Thyroid gland (tissue), 4 donors: ENCODE measurements around the gene SUPT3H. TPM values are rescaled to one million over a fixed set of nuclear protein-coding genes. Genes with fewer than 3 reads are reported as not detected.

Experiments used
- DNase-seq, 2 donors: peaks; one replicate each; pipeline ENCODE4 v3.0.0-alpha.2; 2019
- H3K27ac ChIP-seq, 3 donors: fragments of 200-600 bp; sonication (generic); 1 replicate in 2 of 3; 2 replicates in 1 of 3; pipeline ENCODE4 v1.5.1; 2016 to 2019; ENCODE audit warnings: mild to moderate bottlenecking in 1 of 3, moderate library complexity in 1 of 3
- H3K27me3 ChIP-seq: fragments of 200-600 bp; sonication (generic); one replicate; pipeline ENCODE4 v1.5.1; 2019
- H3K36me3 ChIP-seq, 2 donors: fragments of 200-600 bp; sonication (generic); one replicate each; pipeline ENCODE4 v1.5.1; 2016 to 2019
- H3K4me1 ChIP-seq, 2 donors: fragments of 200-600 bp; sonication (generic); one replicate each; pipeline ENCODE4 v1.5.1; 2017 to 2019
- H3K4me3 ChIP-seq, 3 donors: fragments of 200-600 bp; sonication (generic); replicated peaks in 1 of 3; 1 replicate in 2 of 3; 2 replicates in 1 of 3; pipeline ENCODE4 v1.5.1; 2016; ENCODE audit warnings: mild to moderate bottlenecking in 1 of 3
- H3K9me3 ChIP-seq: fragments of 200-600 bp; sonication (generic); one replicate; pipeline ENCODE4 v1.5.1; 2017
- POLR2A ChIP-seq, 2 donors: fragments of 450-650 bp; IDR thresholded peaks; one replicate each; pipeline ENCODE4 v1.6.1; 2017; ENCODE audit warnings: antibody characterized with exemption in 2 of 2, mild to moderate bottlenecking in 2 of 2, moderate library complexity in 1 of 2
- WGBS, 2 donors: methylation state at CpG; one replicate each; pipeline ENCODE4 v1.1.5; 2017; 5-methylcytosine and 5-hydroxymethylcytosine counted together
- intact Hi-C: fragments of 100-400 bp; cut with DNase I; formaldehyde crosslinking; loops from one replicate; pipeline ENCODE4 v1.15.1; 2023
- total RNA-seq, 4 donors: library from RNA; depleted of rRNA; stranded (reverse); fragments of >200 nt; gene quantifications; one replicate each; pipeline ENCODE4 v1.2.3, GENCODE V29; 2016
- TF ChIP-seq, protein P1 (sequence below), 6 experiments: fragments of 200-600 bp in 3 of 6; fragments of 450-650 bp in 3 of 6; sonication (generic) in 3 of 6; IDR thresholded peaks; one replicate each; pipeline ENCODE4 v1.5.1; 2016 to 2019; ENCODE audit warnings: antibody characterized with exemption in 6 of 6, mild to moderate bottlenecking in 2 of 6, inconsistent platforms in 1 of 6, moderate library complexity in 1 of 6

Gene SUPT3H
- total RNA-seq, 4 donors from 2014 or later = 9.8 to 21.6 (median 11.1) TPM

DNA sequence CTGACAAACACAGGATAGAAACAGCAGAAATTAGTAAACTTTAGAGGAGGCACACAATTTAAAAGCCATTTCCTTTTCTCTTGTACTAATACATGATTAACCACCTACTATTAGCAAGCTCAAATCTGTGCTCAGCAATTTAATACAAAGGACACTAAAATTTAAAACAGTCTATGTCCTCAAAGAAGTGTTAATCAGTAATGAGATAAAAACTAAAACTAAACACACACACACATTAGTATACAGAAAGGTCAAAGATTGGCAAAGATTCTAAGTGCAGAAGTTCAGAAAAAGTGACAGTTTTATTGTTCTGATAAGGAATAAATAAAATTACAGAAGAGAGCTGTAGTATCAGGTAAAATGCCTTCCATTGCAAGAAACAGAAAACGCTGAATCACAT lies 123.5 kb downstream of the SUPT3H start:
- Histone ChIP-seq H3K36me3 (no peaks in the 10 kb centered on the region), H3K27ac (no peak overlapping the region), H3K4me3 (no peak overlapping the region), H3K4me1 (no peaks in the 10 kb centered on the region), H3K9me3 (no peaks in the 10 kb centered on the region), H3K27me3 (no peaks in the 10 kb centered on the region)
- DNase-seq = no peak
- TF ChIP-seq POLR2A (IDR thresholded peaks at IDR 0.05) = no peak
- TF ChIP-seq, protein P1, sequence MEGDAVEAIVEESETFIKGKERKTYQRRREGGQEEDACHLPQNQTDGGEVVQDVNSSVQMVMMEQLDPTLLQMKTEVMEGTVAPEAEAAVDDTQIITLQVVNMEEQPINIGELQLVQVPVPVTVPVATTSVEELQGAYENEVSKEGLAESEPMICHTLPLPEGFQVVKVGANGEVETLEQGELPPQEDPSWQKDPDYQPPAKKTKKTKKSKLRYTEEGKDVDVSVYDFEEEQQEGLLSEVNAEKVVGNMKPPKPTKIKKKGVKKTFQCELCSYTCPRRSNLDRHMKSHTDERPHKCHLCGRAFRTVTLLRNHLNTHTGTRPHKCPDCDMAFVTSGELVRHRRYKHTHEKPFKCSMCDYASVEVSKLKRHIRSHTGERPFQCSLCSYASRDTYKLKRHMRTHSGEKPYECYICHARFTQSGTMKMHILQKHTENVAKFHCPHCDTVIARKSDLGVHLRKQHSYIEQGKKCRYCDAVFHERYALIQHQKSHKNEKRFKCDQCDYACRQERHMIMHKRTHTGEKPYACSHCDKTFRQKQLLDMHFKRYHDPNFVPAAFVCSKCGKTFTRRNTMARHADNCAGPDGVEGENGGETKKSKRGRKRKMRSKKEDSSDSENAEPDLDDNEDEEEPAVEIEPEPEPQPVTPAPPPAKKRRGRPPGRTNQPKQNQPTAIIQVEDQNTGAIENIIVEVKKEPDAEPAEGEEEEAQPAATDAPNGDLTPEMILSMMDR (IDR thresholded peaks at IDR 0.05) = no peak
- intact Hi-C loops = no loop called here
- WGBS, 2 donors = 91 to 94% methylated on average over 1 of the region's 1 CpG

DNA sequence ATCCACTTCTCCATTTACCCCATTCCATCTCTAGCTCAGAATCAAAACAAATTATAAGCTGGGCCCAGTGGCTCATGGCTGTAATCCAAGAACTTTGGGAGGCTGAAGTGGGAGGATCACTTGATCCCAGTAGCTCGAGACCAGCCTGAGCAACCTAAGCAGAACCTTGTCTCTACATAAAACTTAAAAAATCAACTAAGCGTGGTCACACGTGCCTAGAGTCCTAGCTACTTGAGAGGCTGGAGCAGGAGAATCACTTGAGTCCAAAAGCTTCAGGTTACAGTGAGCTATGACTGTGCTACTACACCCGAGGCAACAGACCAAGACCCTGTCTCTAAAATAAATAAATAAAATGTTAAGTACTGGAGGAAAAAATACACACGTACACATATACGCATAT lies 124.3 kb downstream of the SUPT3H start:
- WGBS, 2 donors = 25 to 38% methylated on average over 6 of the region's 6 CpGs

DNA sequence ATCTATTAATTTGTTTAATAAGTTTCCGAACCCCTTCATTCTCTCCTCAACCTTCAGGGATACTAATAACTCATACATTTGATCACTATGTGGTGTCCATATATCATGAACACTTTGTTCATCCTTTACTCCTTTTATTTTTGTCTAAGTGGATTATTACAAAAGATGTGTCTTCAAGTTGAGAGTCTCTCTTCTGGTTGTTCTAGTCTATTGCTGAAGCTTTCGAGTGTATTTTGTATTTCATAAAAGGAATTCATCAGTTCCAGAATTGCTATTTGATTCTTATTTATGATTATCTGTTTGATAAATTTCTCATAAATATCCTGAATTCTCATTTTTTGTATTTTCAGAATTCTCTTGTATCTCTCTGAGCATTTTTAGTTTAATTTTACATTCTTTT lies 146.1 kb downstream of the SUPT3H start:
- 98% methylated on average over 2 of the region's 2 CpGs for WGBS, 2 donors
- H3K27ac ChIP-seq = no peak overlapping the region
- intact Hi-C loops = no loop called here
- DNase-seq = no peak
- no peaks in the 10 kb centered on the region for H3K4me1 ChIP-seq
- H3K36me3 ChIP-seq = no peaks in the 10 kb centered on the region
- no peaks in the 10 kb centered on the region for H3K27me3 ChIP-seq
- no peak overlapping the region for H3K4me3 ChIP-seq
- TF ChIP-seq POLR2A (IDR thresholded peaks at IDR 0.05) = no peak
- TF ChIP-seq, protein P1 (IDR thresholded peaks at IDR 0.05) = no peak
- no peaks in the 10 kb centered on the region for H3K9me3 ChIP-seq

More for the DNA sequence above, 124.3 kb downstream of the SUPT3H start:
- TF ChIP-seq, protein P1 (IDR thresholded peaks at IDR 0.05) = no peak
- no peak for TF ChIP-seq POLR2A (IDR thresholded peaks at IDR 0.05)
- Histone ChIP-seq H3K4me1 (no peaks in the 10 kb centered on the region), H3K9me3 (no peaks in the 10 kb centered on the region), H3K27me3 (no peaks in the 10 kb centered on the region), H3K4me3 (no peak overlapping the region), H3K27ac (no peak overlapping the region), H3K36me3 (no peaks in the 10 kb centered on the region)
- intact Hi-C loops = no loop called here
- DNase-seq = peak; percentile 32 to 39

DNA sequence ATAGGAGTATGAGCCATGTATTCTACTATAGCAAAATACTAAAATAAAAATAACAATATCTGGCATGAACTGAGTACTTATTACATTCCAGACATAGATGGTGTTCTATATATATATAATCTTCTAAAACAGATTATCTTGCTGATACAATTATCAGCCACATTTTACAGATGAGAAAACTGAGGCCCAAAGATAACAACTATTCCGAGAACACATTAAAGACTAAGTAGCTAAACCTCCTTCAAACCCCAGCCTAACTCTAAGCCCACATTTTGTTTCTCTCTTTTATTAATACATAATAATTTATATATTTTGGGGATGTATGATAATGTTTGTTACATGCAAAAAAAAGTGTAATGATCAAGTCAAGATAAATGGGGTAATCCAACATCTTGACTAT lies 148.3 kb downstream of the SUPT3H start:
- Histone ChIP-seq H3K4me1 (no peaks in the 10 kb centered on the region), H3K27me3 (no peaks in the 10 kb centered on the region), H3K27ac (no peak overlapping the region), H3K9me3 (no peaks in the 10 kb centered on the region), H3K36me3 (no peaks in the 10 kb centered on the region), H3K4me3 (no peak overlapping the region)
- no peak for DNase-seq
- WGBS, 2 donors = 97 to 98% methylated on average over 1 of the region's 1 CpG
- intact Hi-C loops = no loop called here
- TF ChIP-seq, protein P1 (IDR thresholded peaks at IDR 0.05) = no peak
- TF ChIP-seq POLR2A (IDR thresholded peaks at IDR 0.05) = no peak

DNA sequence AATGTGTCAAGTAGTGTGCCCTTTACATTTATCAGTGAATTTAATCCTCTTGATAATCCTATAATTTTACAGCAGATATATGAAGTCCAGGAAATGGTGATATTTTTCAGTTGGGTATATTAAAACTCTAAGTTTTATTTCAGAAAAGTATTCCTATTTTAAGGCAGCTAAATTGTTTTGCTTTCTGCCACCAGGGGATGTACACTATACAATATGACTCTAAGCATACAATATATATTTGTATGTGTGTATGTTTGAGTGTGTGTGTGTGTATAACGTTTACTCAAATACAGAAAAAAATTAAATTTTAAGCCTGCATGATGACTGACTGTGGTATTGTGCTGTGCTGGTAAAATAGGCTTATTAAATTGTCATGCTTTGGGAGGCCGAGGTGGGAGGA lies 151.7 kb downstream of the SUPT3H start:
- TF ChIP-seq POLR2A (IDR thresholded peaks at IDR 0.05) = no peak
- TF ChIP-seq, protein P1 (IDR thresholded peaks at IDR 0.05) = no peak
- 91 to 95% methylated on average over 2 of the region's 2 CpGs for WGBS, 2 donors

More for the DNA sequence above, 151.7 kb downstream of the SUPT3H start:
- DNase-seq = no peak
- no peaks in the 10 kb centered on the region for H3K9me3 ChIP-seq
- no peak overlapping the region for H3K27ac ChIP-seq
- no peak overlapping the region for H3K4me3 ChIP-seq
- H3K4me1 ChIP-seq = no peaks in the 10 kb centered on the region
- H3K36me3 ChIP-seq = no peaks in the 10 kb centered on the region
- intact Hi-C loops = no loop called here
- H3K27me3 ChIP-seq = no peaks in the 10 kb centered on the region
